ENCODE results near the gene OPN1LW.
"Not testable (repeated sequence)": the region's sequence is repeated elsewhere in the genome, so short reads cannot be mapped to it uniquely, and the experiment has no call there.

The OPN1LW gene
- long read RNA-seq, result 0 reads

DNA sequence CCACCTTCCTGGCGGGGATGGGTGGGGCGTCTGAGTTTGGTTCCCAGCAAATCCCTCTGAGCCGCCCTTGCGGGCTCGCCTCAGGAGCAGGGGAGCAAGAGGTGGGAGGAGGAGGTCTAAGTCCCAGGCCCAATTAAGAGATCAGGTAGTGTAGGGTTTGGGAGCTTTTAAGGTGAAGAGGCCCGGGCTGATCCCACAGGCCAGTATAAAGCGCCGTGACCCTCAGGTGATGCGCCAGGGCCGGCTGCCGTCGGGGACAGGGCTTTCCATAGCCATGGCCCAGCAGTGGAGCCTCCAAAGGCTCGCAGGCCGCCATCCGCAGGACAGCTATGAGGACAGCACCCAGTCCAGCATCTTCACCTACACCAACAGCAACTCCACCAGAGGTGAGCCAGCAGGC lies at the start of gene OPN1LW:
Gene OPN1LW (plus strand): TSS at position 234 of the 400 bp plus-strand sequence. CDS start 41 bp downstream, at position 275.
- DNase-seq (ENCODE audit: low read depth in 1 of 2, low spot score in 1 of 2); H3K27me3 ChIP-seq (ENCODE audit: insufficient read depth, poor library complexity, severe bottlenecking); H3K4me3 ChIP-seq (replicated peaks; ENCODE audit: insufficient read depth, low read length); H3K27ac ChIP-seq (replicated peaks): not testable (repeated sequence)

DNA sequence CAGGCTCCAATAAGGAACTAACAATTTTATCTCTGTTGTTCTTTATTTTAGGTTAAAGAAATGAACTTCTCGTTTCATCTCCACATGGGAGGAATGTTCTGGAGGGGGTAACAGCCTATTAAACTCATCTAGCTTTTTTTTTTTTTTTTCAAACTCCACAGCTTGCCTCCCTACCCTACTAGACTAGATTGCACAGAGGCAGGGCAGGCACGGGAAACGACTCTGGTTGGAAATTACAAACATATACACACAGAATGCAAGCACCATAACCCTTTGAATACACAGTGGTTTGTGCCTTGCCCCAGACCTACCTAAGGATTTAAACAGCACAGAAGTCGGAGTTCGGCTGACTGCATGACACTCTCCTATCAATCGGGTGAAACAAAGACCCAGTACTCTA lies 49.2 kb upstream of the OPN1LW start:
- TF ChIP-seq, protein P1, sequence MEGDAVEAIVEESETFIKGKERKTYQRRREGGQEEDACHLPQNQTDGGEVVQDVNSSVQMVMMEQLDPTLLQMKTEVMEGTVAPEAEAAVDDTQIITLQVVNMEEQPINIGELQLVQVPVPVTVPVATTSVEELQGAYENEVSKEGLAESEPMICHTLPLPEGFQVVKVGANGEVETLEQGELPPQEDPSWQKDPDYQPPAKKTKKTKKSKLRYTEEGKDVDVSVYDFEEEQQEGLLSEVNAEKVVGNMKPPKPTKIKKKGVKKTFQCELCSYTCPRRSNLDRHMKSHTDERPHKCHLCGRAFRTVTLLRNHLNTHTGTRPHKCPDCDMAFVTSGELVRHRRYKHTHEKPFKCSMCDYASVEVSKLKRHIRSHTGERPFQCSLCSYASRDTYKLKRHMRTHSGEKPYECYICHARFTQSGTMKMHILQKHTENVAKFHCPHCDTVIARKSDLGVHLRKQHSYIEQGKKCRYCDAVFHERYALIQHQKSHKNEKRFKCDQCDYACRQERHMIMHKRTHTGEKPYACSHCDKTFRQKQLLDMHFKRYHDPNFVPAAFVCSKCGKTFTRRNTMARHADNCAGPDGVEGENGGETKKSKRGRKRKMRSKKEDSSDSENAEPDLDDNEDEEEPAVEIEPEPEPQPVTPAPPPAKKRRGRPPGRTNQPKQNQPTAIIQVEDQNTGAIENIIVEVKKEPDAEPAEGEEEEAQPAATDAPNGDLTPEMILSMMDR (IDR thresholded peaks at IDR 0.05; ENCODE audit: insufficient read depth, low read length), result no peak
- TF ChIP-seq, protein P2, sequence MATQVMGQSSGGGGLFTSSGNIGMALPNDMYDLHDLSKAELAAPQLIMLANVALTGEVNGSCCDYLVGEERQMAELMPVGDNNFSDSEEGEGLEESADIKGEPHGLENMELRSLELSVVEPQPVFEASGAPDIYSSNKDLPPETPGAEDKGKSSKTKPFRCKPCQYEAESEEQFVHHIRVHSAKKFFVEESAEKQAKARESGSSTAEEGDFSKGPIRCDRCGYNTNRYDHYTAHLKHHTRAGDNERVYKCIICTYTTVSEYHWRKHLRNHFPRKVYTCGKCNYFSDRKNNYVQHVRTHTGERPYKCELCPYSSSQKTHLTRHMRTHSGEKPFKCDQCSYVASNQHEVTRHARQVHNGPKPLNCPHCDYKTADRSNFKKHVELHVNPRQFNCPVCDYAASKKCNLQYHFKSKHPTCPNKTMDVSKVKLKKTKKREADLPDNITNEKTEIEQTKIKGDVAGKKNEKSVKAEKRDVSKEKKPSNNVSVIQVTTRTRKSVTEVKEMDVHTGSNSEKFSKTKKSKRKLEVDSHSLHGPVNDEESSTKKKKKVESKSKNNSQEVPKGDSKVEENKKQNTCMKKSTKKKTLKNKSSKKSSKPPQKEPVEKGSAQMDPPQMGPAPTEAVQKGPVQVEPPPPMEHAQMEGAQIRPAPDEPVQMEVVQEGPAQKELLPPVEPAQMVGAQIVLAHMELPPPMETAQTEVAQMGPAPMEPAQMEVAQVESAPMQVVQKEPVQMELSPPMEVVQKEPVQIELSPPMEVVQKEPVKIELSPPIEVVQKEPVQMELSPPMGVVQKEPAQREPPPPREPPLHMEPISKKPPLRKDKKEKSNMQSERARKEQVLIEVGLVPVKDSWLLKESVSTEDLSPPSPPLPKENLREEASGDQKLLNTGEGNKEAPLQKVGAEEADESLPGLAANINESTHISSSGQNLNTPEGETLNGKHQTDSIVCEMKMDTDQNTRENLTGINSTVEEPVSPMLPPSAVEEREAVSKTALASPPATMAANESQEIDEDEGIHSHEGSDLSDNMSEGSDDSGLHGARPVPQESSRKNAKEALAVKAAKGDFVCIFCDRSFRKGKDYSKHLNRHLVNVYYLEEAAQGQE (IDR thresholded peaks at IDR 0.05; ENCODE audit: insufficient replicate concordance, low read depth), result no peak
- TF ChIP-seq GABPA (IDR thresholded peaks at IDR 0.05; ENCODE audit: low read depth) (no peak), POLR2AphosphoS5 (IDR thresholded peaks at IDR 0.05; ENCODE audit: low read depth) (no peak), SPI1 (IDR thresholded peaks at IDR 0.05; ENCODE audit: borderline replicate concordance, low read depth) (no peak)
- DNase-seq (ENCODE audit: low read depth in 1 of 2, low spot score in 1 of 2), result no peak
- no peak overlapping the region for H3K4me3 ChIP-seq (replicated peaks; ENCODE audit: insufficient read depth, low read length)

DNA sequence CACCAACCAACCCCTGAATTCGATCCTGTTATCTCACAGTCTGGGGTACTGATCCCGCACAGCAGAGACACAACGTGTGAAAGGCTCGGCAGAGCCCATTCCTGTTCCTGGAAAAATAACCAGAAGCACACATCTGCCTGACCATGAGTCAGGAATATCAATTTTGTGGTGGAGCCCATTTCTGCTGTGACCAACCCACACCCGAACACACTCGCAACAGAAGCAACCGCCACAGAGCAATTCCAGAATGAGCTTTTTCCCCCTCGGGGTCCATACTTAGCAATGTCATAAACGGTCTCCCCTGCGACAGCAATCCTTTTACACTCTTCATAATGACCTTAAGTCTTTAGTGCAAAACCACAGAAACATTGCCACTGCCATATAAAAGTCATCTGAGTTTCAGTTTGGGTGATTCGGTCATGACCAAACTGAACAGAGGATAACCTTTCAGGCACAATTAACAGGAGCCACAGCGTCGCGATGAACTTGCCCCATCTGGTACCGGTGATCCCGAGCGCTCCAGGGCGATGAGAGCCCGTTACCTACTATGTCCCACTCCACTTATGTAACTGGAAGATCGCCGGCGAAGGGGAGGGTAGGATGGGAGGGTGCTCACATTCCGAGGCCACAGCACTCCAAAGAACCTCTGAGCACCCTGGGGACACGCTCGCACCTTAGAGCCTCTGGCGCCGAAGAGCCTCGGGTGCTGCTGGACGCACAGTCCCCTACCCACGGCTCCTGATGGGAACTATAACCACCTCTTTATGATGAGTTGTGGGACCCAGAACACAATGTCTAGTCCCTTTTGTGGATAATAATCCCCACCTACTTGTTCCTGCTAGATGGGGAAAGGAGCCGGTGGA lies 47.7 kb upstream of the OPN1LW start:
- DNase-seq (ENCODE audit: low read depth in 1 of 2, low spot score in 1 of 2), result no peak
- Histone ChIP-seq H3K4me3 (replicated peaks; ENCODE audit: insufficient read depth, low read length) (peak overlapping the region; percentile 68), H3K27me3 (ENCODE audit: insufficient read depth, poor library complexity, severe bottlenecking) (no peaks in the 10 kb centered on the region), H3K27ac (replicated peaks) (peak overlapping the region; percentile 46)
- no peak for TF ChIP-seq SPI1 (IDR thresholded peaks at IDR 0.05; ENCODE audit: borderline replicate concordance, low read depth)
- TF ChIP-seq POLR2AphosphoS5 (IDR thresholded peaks at IDR 0.05; ENCODE audit: low read depth), result no peak
- TF ChIP-seq, protein P1 (IDR thresholded peaks at IDR 0.05; ENCODE audit: insufficient read depth, low read length), result no peak
- no peak for TF ChIP-seq GABPA (IDR thresholded peaks at IDR 0.05; ENCODE audit: low read depth)
- TF ChIP-seq, protein P2 (IDR thresholded peaks at IDR 0.05; ENCODE audit: insufficient replicate concordance, low read depth), result no peak

More for the DNA sequence above, 49.2 kb upstream of the OPN1LW start:
- no peaks in the 10 kb centered on the region for H3K27me3 ChIP-seq (ENCODE audit: insufficient read depth, poor library complexity, severe bottlenecking)
- no peak overlapping the region for H3K27ac ChIP-seq (replicated peaks)

DNA sequence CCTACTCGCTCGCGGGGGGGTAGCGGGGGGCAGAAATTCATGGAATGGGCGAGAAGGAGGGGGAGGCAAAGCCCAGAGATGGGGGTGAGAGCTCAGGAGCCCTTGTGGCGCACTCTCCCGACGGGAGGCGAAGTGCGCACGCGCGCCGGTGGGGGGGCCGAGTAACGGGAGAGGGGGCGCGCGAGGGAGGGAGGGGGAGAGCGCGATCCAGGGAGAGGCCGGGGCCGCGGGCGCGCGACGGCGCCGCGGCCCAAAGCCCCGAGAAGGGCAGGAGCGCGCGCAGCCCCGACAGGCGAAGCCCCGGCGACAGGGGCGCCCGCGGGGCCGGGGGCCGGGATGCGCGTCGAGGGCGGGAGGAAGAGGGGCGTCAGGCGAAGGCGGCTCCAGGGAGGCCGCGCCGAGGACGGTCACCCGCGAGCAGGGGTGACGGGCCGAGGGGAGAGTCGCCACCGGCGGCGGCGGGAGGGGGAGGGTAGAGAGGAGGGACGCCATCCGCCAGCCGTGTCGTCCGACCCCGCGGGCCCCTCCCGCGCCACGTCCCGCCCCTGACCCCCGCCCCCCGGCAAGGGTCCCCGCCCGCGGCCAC lies 46.9 kb upstream of the OPN1LW start:
- peak overlapping the region; percentile 52 for H3K27ac ChIP-seq (replicated peaks)
- peak; percentile 37 for DNase-seq (ENCODE audit: low read depth in 1 of 2, low spot score in 1 of 2)

More for the DNA sequence above, 46.9 kb upstream of the OPN1LW start:
- H3K27me3 ChIP-seq (ENCODE audit: insufficient read depth, poor library complexity, severe bottlenecking), result no peaks in the 10 kb centered on the region
- no peak for TF ChIP-seq GABPA (IDR thresholded peaks at IDR 0.05; ENCODE audit: low read depth)
- TF ChIP-seq, protein P2 (IDR thresholded peaks at IDR 0.05; ENCODE audit: insufficient replicate concordance, low read depth), result no peak
- peak overlapping the region; percentile 68 for H3K4me3 ChIP-seq (replicated peaks; ENCODE audit: insufficient read depth, low read length)
